Measurements from ENCODE around the gene TMEM127.
A peak's percentile ranks its signal among the peaks of the same experiment; 100 is the strongest.
"Not testable (repeated sequence)": the region's sequence is repeated elsewhere in the genome, so short reads cannot be mapped to it uniquely, and the experiment has no call there.

Gene TMEM127, protein sequence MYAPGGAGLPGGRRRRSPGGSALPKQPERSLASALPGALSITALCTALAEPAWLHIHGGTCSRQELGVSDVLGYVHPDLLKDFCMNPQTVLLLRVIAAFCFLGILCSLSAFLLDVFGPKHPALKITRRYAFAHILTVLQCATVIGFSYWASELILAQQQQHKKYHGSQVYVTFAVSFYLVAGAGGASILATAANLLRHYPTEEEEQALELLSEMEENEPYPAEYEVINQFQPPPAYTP

DNA sequence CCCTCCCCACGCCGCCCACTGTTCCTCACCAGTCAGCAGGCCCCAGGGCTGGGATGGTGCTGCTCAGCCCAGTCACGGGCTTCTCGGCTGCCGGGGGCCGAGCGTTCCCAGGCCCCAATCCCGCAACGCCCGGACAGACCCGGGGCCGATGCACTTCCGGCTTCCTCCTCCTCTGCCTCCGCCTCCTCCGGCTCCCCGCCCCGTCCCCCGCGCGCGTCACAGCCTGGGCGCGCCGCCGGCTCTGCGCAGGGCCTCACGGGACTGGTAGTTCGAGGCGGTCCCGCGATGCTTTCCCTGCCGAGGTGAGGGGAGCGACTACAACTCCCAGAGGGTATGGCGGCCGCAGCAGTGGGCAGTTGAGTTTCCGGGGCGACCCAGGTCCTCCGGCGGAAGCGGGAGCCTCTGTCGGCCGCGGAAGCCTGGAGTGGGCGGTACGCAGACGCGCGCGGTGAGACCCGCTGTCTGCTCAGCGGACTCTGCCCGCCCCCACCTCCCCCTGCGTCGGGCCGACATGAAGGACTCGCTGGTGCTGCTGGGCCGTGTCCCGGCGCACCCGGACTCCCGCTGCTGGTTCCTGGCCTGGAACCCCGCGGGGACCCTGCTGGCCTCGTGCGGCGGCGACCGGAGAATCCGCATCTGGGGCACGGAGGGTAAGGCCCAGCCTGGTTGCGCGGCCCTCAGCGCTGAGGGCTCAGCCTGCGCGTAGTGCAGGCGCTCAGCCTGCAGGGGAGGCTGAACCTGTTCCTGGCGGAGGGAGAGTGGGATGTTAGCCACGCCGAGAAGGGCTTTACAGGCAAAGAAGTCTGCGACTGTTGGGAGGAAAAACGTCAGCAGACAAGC, at the start of gene TMEM127, which contains the start of gene CIAO1:
Gene TMEM127, minus strand, starts transcription at position 158 of the 840 bp plus-strand sequence. CDS start 616 bp downstream, outside the sequence.
Gene CIAO1, plus strand, starts transcription at position 386 of the 840 bp plus-strand sequence. Its CDS starts 126 bp downstream, at position 512.
- DNase-seq (ENCODE audit: low read depth in 2 of 2) = peak; percentile 97 to 99

DNA sequence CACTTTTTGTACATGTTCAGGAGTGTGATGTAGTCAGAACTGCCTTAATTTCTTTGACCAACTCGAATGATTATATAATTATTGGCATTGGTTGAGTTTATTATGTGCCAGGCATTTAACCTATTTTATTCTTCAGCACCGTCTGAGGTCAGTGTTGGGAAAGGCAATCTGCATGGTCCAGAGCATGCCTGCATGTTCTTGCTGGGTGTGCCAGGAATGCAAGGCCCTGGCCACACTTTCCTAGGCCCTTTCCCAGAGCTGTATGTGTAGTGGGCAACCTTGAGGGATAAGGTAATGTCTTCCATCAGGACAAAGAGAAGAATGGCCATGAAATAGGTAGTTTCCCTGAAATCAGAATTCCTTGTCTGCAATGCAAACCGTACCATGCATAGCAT, 49.2 kb upstream of the TMEM127 start:
- DNase-seq (ENCODE audit: low read depth in 2 of 2) = no peak

DNA sequence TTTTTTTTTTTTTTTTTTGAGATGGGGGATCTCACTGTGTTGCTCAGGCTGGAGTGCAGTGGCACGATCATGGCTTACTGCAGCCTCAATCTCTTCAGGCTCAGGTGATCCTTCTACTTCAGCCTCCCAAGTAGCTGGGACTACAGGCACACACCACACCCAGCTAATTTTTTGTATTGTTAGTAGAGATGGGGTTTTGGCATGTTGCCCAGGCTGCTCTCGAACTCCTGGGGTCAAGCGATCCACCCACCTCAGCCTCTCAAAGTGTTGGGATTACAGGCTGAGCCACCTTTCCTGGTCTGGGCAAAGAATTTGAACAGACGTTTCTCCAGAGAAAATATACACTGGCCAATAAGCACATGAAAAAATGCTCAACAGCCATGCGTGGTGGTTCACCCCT, 42.5 kb upstream of the TMEM127 start:
- no peak for DNase-seq (ENCODE audit: low read depth in 2 of 2)

DNA sequence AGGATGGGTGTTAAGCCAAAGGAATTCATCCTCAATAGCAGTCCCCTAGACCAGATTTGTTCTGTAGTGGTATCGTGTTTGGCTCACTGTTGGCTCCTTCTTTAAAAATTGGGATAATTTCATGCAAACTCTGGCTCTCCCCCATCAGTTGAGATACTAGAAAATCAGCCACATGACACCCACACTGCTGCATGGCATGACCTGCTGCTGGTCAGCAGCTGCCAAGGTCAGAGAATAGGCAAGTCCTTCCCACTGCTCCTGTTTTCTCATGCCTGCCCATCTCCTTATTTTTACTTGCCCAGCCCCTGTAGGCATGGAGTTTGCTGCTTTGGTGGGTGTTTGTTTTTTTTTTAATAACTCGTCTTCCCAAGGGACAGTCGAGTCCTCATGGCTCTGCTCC, 40.6 kb upstream of the TMEM127 start:
- no peak for DNase-seq (ENCODE audit: low read depth in 2 of 2)

DNA sequence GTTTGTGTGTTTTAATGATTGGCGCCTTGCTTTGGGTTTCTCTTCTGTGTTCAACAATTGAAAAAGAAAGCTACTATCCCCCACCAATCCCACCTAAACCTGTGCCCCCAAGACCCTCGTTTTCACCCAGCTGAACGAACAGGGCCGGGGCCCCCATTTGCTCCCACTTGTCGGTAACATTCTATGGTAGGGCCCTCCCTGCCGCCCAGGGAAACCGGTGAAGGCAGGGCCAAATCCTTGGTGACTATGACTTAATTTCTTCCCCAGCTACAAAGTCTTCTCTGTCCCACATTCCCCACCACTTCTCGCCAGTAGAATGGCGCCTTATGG, 40.1 kb upstream of the TMEM127 start:
- no peak for DNase-seq (ENCODE audit: low read depth in 2 of 2)

DNA sequence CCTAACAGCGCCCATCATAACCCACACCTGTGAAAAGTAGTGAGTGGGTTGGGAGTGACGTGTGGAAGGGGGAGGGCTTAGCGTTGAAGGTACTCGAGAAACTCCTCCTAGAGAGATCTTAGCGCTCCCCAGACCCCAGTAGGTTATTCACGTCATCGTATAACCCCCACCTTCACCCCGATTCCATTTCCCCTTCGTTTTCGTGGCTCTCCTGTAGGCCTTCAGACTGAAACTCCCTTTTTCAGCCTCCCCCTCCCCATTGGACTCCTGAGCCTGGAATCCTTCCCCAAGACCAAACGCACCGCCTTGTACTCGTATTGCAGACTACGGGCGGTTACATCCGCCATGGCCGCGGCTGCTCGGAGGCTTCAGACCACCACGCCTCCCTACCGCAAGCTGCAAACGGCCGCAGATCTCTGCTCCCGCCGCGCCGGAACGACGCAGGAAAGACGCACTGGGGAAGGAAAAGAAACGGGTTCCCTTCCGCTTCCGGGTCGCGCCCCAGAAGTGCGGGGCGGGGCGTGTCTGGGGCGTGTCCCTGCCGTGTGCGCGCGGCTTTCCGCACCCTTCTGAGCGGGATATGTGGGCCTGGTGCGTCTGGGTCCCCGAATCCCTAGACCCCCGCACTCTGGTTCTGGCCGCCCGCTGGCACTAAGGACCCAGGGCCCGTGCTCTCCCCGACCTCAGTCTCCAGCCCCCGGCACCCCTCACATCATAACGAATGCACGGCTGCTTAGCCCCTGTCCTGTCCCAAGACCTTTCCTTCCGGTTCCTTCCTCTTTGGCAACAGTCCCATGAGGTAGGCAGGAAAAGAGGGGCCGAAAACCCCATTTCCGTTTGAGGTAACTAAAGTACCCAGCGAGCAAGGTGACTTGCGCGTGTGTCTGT, 39.5 kb upstream of the TMEM127 start, which contains the start of gene SNRNP200:
Gene SNRNP200, minus strand, starts transcription at position 456 of the 888 bp plus-strand sequence. Its CDS starts 109 bp downstream, at position 347.
- DNase-seq (ENCODE audit: low read depth in 2 of 2) = peak; percentile 79 to 83

DNA sequence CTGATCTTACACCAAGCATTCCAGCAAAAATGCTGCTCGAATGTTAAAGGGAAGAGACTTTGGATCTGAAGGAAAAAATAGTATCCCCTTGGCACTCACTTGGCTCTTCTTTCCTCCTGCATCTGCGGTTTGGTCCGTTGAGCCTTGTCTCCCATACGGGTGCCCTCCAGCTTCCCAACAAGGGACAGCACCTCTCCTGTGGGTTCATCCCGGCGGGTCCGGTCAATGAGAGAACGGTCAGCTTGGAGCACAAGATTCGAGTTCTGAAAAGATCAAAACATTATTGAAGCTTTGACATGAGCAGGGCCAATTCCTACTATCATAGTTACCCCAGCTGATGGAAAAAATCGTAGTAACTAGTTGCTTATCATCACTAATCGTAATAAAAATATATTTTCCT, 38.8 kb upstream of the TMEM127 start:
- no peak for DNase-seq (ENCODE audit: low read depth in 2 of 2)

DNA sequence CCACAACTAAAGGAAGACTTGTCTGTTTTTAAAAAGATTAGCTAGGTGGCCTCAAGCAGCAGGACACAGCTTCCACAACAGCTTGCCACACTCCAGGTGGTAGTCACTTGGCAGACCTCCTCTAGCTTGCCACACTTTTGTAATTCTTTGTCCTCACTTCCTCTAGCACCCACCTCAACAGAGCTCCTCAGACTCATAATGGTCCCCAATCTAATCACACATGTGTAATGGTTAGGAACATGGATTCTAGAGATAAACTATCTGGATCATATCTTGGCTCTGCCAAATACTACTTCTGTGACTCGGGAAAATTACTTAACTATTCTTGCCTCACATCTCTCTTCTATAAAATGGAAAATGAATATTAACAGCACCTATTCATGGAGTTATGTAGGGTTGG, 36.1 kb upstream of the TMEM127 start:
- no peak for DNase-seq (ENCODE audit: low read depth in 2 of 2)

DNA sequence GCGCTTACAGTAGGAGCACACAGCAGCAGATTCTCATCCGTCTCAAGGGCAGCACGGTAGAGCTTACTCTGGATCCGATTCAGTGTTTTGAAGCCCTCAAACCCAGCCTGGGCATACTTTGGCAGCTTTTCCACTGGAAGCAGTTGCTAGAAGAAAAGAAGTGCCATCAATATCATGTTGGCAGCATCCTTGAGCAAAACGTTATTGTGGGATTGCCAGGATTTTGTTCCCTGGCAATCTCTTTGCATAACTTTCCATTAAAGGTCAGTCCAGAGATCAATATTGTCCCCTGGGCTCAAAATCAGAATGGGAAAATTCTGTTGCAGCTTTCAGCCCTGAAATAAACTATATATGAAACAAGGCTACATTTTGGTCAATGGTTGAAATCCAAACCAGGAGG, 31.1 kb upstream of the TMEM127 start:
- no peak for DNase-seq (ENCODE audit: low read depth in 2 of 2)

DNA sequence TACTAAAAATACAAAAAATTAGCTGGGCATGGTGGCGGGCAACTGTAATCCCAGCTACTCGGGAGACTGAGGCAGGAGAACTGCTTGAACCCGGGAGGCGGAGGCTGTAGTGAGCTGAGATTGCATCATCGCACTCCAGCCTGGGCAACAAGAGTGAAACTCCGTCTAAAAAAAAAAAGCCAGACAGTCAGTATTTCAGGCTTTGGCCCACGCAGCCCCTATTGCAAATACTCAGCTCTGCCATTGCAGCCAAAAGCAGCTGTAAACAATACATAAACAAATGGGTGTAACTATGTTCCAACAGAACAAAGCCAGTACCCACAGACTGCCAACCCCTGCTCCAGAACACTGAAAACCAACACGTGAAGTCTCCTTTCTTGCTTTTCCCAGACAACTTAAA, 28.5 kb upstream of the TMEM127 start:
- not testable (repeated sequence) for DNase-seq (ENCODE audit: low read depth in 2 of 2)

DNA sequence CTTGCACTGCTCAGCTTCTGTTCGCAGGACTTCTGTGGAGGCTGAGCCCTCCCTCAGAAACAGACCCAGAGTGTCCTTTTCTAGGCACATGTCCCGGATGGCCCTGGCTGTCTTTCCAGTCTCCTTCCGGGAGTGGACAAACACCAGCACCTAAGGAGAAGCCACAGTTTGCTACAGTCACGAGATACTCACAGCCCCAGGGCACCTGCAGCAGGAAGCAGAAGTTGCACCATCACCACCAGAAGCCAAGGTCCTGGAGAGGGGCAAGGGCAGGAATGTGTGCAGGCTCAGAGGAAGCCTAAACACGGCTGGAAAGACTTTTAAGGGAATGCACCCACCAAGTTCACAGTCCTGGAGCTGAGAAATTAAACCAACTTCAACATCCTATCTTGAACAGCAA, 26.0 kb upstream of the TMEM127 start:
- DNase-seq (ENCODE audit: low read depth in 2 of 2) = no peak

DNA sequence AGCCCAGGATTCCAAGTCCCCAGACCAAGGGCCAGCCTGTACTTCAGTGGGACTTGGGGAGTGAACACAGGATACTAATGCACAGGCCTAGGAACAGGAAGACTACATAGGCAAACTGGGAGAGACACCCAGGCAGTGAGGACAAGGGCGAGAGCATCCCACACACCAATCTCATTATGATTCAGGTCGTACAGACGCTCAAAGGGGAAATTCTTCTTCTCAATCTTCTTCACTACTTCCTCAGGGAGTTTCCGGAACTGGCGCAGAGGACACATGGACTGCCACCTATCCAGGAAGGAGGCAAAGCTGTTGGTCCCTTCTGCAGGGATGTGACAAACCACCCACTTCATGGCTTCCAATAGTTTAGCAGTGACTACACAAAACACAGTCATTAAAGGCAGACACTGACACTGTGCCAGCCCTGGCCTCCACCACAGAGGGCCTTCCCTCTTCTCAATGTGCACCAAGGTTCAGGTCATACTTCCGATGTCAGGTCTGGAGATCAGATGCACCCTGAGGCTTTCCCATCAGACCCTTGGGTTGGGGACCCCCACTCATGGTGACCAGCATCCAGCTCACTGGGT, 21.6 kb upstream of the TMEM127 start:
- no peak for DNase-seq (ENCODE audit: low read depth in 2 of 2)

DNA sequence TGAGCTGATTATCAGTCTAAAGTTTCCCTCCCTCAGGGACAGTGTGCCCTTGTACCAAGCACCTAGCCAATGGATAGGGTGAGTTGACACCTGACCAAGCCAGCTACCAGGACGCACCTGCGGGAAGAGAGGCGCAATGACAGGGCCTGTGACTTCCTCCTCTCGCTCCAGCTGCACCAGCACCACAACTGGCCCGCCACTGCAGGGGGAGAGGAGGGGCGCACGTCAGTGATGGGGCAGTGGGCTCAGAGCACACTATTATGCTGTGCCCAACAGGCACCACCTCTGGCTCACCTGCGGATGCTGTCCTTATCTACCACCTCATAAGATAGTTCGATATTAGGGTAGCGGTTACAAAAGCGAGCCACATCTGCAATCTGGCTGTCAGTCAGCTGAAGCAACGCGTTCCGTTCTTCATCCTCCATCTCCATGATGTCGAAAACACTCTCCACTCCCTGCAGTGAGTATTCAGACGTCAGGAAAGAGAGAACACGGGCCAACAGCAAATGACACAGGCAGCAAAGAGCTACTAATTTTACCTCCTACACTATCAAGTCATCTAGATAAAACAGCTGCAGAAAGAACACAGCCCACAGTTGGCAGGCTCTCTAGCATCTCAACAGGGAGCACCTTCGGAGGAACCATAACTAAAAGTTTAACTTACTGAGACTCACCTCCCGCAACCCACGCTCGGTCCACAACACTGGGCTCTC, 11.1 kb upstream of the TMEM127 start:
- no peak for DNase-seq (ENCODE audit: low read depth in 2 of 2)

DNA sequence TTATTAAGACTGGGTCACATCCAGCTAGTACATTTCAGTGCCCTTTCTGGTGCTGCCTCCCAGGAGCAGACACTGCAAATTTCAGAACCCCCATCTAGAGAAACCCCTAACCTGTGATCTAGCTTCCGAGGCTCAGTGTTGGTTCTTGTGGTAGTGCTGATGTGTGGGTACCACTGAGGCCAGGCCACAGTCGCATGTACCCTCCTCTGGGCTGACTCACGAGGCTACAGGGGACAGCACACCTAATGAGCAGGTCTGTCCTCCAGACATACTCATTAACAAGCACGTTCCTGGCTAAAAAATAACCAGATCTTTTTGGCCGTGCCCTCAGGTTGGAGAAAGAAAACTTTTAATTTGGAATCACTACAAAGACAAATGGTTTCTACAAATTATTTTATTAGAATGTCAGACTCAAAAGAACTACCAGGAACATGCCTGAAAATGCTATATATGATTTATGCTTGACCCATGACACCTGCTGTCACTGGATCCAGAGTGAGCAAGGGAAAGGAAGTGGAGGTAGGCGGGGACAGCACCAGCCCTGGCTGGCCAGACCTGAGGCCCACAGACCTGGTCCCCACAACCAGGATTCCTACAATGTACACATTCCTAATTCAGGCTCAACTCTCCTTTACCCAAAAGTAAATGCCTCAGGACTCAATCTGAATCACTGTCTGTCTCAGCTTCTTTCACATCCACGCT, 8.7 kb upstream of the TMEM127 start:
- DNase-seq (ENCODE audit: low read depth in 2 of 2) = no peak

DNA sequence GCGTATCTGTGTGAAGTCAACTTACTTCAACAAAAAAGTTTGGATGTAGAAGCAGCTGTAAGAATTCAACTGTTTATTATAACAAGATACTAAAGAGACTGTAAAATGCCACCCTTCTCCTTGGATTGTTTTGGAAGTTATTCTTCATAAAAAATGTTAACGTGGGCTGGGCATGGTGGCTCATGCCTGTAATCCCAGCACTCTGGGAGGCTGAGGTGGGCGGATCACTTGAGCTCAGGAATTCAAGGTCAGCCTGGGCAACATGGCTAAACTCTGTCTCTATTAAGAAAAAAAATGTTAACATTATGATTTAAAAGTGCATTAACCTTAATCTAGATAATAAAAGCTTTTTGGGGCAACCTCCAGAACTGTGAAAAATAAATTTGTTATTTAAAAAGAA, 8.0 kb upstream of the TMEM127 start:
- DNase-seq (ENCODE audit: low read depth in 2 of 2) = no peak

DNA sequence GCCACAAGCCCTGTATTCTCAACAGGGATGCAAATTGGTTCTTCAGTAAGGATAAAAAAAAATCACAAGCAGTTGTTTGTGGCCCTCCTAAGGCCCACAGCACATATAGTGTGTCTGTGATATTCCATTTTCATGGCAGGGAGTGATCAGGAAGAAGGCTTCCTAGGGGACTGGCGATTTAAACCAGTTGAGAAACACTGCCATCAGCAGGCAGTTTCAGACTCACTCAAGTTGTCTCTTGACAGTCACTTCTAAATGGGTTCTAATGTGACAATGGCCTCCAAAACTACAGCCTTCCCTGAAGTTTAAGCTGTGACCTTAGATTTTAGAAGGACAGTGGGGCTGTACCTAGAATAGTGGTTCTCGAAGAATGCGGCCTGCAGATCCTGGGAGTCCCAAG, 6.2 kb upstream of the TMEM127 start:
- no peak for DNase-seq (ENCODE audit: low read depth in 2 of 2)

DNA sequence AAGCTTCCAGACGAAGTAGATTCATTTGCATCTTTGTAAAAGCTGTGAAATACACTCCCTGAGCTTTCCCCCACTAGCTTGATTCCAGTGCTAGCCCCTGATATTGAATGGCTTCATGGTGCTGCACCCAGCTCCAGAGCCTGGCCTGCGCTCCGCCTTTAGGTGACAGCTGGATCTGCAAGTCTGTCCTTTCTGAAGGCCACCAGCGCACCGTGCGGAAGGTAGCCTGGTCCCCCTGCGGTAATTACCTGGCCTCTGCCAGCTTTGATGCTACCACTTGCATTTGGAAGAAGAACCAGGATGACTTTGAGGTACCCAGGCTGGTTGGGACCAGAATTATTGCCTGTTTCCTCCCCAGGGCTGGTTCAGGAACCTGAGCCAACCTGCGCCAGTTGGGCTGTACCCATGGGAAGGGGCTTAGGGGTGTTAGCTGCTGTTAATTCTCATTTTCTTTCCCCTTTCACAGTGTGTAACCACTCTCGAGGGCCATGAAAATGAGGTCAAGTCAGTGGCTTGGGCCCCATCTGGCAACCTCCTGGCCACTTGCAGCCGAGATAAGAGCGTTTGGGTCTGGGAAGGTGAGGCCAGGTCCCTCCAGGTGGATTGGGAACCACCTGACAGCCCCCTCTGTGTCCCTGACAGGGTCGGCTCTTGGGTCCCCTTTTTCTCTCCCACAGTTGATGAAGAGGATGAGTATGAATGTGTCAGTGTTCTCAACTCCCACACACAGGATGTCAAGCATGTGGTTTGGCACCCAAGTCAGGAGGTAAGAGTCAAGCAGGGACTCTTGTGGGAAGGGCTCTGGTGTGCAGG, 1.6 kb upstream of the TMEM127 start:
- DNase-seq (ENCODE audit: low read depth in 2 of 2) = no peak

DNA sequence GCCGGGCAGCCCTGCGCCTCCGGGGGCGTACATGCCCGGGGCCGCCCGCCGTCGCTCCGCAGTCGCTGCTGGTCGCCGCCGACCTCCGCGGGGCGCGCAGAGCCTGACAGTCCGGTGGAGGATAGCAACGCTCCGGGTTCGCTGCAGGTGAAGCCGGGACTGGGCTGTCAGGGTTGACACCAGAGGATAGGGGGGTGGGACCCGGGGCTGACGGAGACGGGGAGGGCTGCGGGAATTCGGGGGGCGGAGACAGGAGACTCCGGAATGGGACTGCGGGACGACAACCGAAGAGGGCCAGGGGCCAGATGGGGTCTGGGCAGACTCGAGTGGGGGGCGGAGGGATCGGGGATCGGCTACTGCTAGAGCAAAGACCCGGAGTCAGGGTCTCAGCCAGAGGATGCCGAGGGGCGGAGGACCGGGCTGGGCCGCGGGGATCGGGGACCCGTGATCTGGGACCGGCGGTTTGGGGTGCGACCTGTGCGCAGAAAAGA, 403 bp downstream of the TMEM127 start:
- peak; percentile 17 to 32 for DNase-seq (ENCODE audit: low read depth in 2 of 2)

DNA sequence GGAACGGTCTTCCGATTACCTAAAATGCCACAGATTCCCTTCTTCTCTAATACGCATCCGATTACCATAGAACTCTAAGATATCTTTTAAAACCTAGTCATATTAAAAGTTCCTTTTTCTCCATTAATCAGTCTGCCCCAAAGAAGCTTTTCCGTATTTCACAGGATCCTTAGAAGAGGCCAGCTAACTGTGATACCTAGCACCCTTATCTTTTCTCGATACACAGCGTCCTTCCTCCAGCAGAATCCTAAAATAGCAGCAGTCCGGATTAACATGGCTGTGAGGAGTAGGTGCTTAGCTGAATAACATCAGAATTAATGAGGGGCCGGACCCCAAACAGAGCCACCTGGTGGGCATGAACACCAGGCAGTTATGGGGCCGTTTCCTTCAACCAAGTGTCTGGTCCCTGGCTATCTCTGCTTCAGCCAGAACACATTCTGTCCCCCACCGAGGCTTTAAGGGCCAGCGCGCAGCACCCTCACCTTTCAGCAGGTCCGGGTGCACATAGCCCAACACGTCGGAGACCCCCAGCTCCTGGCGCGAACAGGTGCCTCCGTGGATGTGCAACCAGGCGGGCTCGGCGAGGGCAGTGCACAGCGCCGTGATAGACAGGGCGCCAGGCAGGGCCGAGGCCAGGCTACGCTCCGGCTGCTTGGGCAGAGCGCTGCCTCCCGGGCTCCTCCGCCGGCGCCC, 995 bp downstream of the TMEM127 start:
- DNase-seq (ENCODE audit: low read depth in 2 of 2) = no peak
